GM19328 (cell line): ENCODE results near the gene IRF3.

Experiments
- ATAC-seq: cut with Tn5 transposase; IDR thresholded peaks from one replicate; pipeline ENCODE4 v1.9.1; 2021; ENCODE audit warnings: mild to moderate bottlenecking, moderate library complexity; ENCODE audit not compliant: unreplicated experiment

Gene IRF3

DNA sequence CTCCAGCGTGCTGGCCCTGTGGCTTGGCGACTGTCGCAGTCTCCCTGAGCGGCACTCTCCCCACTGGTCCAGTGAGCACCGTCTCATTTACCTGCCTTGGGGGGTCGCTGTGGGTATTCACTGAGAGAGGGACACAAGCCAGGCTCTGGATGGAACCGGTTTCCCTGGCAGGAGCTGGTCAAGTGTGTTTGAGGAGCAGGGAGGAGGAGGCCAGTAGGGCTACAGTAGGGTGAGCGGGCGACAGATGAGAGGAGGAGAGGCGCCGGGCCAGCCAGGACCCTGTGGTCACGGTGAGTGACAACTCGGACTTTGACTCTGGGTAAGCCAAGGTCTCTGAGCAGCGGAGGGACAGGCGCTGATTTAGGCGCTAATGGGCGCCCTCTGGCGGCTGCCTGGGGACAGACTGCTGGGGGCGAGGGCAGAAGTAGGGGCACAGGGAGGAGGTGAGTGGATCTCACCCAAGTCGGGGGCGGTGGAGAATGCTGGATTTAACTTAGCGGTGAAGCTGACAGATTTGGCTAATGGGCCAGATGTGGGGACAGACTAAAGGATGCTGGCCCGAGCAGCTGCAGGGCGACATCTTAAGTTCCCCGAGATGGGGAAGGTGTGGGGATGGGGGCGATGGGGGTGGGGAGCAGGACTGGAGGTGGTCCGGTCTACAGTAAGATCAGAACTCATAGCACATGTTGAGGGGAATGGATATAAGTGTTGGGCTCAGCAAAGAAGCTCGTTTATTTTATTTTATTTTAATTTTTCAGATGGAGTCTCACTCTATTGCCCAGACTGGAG is 6.7 kb upstream of the IRF3 start:
- ATAC-seq = no peak

- ATAC-seq = no peak
Measured at GRCh38 chr19:49669516-49669915, 3.9 kb upstream of the IRF3 start.

- ATAC-seq = no peak
Measured at GRCh38 chr19:49667473-49667872, 1.8 kb upstream of the IRF3 start.

DNA sequence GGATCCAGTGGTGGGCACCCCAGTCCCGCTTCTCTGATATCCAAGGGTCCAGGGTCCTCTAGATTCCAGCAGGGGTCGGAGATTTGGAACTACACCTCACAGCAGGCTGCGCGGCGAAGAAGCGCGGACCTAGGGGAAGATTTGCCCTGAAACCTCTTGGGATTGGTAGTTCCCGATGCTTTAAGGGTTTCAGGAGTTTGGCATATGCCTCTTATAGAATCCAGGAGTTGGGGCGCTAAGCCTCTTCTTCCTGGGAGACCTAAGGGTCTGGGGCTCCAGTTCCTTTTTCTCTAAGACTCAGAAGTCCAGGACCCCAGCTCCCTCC is 425 bp upstream of the IRF3 start:
- ATAC-seq = no peak

- ATAC-seq = no peak
Measured at GRCh38 chr19:49665036-49665350, 664 bp downstream of the IRF3 start.

DNA sequence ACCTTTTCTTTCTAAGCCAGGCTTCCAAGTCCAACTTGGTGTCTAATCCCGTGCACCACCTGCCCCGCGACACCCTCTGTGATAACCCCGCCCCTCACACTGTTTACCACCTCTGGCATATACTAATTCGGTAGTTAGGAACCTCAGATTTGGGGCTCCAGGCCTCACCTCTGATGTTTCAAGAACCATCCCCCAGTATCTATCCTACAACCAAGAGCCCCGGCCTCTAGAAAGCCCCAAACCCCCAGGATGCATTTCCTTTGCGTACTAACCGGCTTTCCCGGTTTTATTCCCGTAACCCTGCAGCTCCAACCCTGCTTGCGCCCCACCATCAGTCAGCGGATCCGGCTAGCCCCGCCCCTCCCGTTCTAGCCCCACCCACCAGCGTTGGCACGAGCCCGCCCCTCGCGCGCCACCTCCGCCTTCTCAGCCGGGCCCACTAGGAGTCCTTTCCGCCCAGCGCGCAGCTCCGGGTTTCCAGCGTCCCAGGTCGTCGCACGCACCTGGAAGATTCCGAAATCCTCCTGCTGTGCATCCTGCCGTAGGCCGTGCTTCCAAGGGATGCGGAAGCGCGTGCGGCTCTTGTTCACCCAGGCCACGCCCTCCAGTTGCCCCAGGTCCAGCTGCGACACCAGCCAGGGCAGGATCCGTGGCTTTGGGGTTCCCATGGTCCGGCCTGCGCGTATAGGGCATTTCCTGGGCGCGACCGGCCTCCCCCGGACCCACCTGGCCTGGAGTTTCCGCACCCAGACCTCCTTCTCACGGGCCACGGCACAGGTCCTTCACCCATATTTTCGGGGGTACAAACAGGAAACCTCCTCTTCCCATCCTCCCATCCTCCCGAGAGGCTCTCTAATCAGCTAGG is 1.3 kb downstream of the IRF3 start:
- ATAC-seq = no peak

DNA sequence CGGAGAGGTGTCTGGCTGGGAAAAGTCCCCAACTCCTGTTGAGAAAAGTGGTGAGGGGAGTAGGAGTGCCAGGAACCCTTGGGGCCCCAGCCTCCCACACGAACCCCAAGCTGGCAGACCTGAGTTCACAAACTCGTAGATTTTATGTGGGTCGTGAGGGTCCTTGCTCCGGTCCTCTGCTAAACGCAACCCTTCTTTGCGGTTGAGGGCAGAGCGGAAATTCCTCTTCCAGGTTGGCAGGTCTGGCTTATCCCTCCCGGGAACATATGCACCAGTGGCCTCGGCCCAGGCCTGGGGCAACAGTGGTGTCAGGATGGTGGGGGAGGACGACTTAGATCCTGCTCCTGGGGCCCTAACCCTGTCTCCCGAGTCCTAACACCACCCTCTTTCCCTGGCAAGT is 2.4 kb downstream of the IRF3 start:
- ATAC-seq = no peak

- ATAC-seq = no peak
Measured at GRCh38 chr19:49662011-49662410, 3.6 kb downstream of the IRF3 start.

- ATAC-seq = no peak
Measured at GRCh38 chr19:49660338-49660961, 5.2 kb downstream of the IRF3 start.

GRCh38 chr19:49658566-49659442 is 6.9 kb downstream of the IRF3 start:
- no peak for ATAC-seq

DNA sequence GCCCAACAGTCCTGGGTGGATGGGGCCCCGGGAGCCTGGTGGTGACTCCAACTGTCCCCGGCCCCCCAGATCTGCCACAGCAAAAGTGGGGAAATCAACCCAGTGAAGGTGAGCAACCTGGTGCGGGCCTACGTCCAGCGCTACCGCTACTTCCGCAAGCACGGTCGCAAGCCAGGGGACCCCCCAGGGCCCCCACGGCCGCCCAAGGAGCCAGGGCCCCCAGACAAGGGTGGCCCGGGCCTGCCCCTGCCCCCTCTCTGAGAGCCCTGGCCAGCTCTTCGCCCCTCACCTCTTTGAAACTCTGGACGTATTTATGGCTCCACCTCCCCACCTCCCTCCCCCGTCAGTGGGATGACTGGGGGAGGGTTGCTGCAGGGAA is 7.5 kb downstream of the IRF3 start:
- no peak for ATAC-seq

DNA sequence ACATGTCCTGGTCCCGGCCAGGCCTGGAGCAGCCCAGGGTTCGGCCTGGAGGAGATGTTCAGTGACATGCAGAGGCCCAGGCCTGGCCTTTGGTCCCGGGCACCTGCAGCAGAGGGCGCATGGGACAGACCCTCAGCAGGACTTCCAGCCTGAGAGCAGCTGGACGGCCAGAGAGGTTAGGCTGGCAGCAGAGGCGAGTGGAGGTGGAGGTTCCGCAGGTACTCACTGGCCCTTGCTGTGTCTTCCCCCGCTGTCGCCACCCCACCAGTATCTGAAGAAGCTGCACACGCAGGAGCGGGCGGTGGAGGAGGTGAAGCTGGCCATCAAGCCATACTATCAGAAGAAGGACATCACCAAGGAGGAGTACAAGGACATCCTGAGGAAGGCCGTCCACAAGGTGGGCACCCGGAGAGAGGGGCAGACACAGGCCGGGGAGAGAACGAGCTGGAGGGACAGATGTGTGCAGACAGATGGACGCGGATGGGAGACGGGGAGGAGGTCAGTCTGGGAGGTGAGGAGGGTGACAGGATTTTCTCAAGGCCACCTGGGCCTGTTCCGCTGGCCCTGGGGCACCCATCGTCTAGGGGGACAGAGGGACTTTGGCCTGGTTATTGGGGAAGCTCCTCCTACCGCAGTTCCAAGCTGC is 8.0 kb downstream of the IRF3 start:
- no peak for ATAC-seq

DNA sequence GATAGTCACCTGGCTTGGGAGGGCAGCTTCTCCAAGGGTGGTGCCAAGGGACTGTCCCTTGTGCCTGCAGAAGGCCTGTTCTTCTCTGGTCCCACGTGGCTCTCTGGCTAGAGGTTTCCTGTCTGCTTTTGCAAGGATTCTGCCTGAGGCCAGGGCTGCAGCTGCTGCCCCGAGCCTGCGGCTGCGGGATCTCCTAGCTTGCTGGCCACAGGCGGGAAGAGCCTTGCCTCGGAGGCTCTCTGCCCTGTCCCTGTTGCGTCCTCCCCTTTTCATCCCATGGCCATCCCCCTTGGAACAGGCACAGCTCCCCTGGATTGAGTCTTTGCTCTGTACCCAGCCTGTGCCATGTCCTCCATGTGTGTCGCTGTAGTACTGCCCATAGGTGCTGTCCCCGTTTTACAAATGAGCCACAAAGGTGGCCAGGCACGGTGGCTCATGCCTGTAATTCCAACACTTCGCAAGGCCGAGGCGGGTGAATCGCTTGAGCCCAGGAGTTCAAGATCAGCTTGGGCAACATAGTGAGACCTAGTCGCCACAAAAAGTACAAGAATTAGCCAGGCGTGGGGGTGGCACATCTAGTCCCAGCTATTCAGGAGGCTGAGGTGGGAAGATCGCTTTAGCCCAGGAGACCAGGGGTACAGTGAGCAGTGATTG is 9.1 kb downstream of the IRF3 start:
- ATAC-seq = no peak

- no peak for ATAC-seq
Measured at GRCh38 chr19:49655570-49656455, 9.8 kb downstream of the IRF3 start.

DNA sequence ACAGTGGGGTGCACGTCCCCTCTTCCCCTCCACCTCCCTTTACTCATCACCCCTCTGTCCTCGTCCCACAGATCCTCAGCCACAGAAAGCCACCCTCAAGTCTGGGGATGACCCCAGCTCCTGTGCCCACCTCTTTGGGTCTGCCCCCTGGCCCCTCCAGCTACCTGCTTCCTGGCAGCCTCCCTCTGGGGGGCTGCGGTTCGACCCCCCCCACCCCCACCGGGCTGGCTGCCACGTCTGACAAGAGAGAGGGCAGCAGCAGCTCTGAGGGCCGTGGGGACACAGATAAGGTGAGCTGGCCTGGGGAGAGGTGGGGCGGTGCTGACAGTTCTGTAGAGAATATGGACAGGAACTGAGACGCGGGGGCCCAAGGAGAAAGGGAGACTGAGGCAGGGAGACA is 11.1 kb downstream of the IRF3 start:
- no peak for ATAC-seq

DNA sequence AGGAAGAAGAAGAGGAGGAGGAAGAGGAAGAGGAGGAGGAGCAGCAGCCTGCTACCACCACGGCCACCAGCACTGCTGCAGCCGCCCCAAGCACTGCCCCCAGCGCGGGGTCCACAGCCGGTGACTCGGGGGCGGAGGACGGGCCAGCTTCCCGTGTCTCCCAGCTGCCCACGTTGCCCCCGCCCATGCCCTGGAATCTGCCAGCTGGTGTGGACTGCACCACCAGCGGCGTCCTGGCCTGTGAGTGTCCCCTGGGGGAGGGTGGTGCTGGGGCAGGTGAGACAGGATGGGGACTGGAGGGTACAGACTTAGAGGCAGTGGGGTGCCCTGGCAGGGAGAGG is 12.2 kb downstream of the IRF3 start:
- ATAC-seq = no peak

DNA sequence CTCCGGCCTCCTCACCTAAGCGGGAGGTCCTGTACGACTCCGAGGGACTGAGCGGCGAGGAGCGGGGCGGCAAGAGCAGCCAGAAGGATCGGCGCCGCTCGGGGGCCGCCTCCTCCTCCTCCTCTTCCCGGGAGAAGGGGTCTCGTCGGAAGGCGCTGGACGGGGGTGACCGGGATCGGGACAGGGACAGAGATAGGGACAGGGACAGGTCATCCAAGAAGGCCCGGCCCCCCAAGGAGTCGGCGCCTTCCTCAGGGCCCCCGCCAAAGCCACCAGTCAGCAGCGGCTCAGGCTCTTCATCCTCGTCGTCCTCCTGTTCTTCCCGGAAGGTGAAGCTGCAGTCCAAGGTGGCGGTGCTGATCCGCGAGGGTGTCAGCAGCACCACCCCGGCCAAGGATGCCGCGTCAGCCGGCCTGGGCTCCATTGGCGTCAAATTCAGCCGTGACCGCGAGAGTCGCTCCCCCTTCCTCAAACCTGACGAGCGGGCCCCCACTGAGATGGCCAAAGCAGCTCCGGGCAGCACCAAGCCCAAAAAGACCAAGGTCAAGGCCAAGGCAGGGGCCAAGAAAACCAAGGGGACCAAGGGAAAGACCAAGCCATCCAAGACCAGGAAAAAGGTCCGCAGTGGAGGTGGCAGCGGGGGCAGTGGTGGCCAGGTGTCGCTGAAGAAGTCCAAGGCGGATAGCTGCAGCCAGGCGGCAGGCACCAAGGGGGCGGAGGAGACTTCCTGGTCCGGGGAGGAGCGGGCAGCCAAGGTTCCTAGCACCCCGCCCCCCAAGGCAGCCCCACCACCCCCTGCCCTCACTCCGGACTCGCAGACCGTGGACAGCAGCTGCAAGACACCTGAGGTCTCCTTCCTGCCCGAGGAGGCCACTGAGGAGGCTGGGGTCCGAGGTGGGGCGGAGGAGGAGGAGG is 12.8 kb downstream of the IRF3 start:
- no peak for ATAC-seq

DNA sequence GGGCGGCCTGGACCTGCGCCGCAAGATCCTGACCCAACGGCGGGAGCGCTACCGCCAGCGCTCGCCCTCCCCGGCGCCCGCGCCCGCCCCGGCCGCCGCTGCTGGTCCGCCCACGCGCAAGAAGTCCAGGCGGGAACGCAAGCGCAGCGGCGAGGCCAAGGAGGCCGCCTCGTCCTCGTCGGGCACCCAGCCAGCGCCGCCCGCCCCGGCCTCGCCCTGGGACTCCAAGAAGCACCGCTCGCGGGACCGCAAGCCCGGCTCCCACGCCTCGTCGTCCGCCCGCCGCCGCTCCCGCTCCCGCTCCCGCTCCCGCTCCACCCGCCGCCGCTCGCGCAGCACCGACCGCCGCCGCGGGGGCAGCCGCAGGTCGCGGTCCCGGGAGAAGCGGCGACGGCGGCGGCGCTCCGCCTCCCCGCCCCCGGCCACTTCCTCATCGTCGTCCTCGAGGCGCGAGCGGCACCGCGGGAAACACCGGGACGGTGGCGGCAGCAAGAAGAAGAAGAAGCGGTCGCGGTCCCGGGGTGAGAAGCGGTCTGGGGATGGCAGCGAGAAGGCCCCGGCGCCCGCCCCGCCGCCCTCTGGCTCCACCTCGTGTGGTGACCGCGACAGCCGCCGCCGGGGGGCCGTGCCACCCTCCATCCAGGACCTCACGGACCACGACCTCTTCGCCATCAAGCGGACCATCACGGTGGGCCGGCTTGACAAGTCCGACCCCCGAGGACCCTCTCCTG is 13.7 kb downstream of the IRF3 start:
- ATAC-seq = no peak
